Ecto neural progenitor cell (in vitro differentiated cells): ENCODE data around the gene NACA2.

Experiments used
- DNase-seq: peaks from one replicate; pipeline ENCODE4 v3.0.0-alpha.2; 2018; ENCODE audit warnings: low spot score

Gene NACA2

DNA sequence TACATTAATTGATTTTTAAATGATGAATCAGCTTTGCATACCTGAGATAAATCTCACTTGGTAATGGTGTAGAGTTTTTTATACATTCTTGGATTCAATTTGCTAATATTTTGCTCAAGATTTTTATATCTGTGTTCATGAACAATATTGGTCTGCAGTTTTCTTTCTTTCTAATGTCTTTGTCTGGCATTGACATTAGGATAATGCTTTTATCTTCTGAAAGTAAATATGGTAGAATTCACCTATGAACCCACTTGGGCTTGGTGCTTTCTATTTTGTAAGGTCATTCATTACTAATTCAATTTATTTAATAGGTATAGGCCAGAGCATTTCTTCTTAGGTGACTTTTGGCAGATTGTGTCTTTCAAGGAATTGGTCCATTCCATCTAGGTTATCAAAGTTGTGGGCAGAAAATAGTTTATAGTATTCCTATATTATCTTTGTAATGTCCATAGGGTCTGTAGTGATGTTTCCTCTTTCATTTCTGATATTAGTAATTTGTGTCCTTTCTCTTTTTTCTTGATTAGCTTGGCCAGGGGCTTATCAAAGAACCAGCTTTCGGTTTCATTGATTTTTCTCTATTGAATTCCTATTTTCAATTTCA is 45.6 kb downstream of the NACA2 start:
- no peak for DNase-seq

DNA sequence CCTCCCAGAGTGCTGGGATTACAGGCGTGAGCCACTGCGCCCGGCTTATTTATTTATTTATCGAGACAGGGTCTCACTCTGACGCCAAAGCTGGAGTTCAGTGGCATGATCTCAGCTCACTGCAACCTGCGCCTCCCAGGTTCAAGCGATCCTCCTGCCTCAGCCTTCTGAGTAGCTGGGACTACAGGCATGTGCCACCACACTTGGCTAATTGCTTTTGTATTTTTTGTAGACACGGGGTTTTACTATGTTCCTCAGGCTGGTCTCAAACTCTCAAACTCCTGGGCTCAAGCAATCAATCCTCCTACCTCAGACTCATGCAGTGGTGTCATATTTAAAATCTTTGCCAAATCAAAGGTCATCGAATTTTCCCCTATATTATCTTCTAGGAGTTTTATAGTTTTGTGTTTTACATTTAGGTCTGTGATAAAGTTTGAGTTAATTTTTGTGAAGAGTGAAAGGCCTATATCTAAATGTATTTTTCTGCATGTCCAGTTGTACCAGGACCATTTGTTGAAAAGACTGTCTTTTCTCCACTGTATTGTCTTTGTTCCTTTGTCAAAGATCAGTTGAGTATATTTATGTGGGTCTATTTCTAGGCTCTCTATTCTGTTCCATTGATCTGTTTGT is 47.1 kb downstream of the NACA2 start:
- DNase-seq = no peak

DNA sequence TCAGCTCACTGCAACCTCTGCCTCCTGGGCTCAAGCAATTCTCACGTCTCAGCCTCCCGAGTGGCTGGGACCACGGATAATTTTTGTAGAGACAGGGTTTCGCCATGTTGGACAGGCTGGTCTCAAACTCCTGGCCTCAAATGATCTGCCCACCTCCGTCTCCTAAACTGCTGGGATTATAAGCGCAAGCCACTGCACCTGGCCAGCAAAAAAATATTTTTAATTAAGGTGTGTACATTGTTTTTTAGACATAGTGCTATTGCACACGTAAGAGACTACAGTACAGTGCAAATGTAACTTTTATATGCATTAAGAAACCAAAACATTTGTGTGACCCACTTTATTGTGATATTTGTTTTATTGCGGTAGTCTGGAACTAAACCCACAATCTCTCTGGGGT is 49.0 kb downstream of the NACA2 start:
- no peak for DNase-seq

DNA sequence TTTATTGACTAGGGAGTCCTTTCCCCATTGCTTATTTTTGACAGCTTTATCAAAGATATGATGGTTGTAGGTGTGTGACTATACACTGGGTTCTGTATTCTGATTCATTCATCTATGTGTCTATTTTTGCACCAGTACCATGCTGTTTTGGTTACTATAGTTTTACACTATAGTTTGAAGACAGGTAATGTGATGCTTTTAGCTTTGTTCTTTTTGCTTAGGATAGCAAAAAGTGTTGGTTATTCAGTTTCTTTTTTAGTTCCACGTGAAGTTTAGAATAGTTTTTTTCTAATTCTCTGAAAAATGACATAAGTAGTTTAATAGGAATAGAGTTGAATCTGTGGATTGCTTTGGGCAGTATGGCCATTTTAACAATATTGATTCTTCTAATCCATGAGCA is 50.1 kb downstream of the NACA2 start:
- no peak for DNase-seq
